ENCODE data around the gene GBGT1.

GBGT1 gene

DNA sequence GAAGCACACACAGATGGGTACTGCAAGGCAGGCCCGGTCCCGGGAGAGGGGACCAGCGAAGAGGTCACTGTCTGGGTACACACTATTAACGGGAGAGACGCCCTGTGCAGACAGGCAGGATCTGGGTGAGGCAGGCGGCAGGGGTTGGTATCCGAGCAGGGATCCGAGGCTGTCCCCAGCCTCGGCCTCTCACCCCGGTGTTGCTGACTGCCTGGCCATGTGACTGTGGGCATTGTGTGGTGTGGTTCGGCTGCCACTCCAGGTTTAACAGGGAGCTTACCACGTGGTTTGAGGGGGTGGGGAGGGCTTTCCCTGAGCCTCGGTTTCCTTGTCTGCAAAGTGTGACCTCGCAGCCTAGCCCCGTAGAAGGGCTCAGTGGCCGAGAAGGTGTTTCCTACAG is 31.5 kb downstream of the GBGT1 start:
- DNase-seq, result no peak
- in situ Hi-C loops (cut with MboI; ENCODE audit: low pct_unique_long_range_greater_than_20kb, low sequenced_read_pairs), result no loop called here

GRCh38 chr9:133131506-133131905 is 32.2 kb downstream of the GBGT1 start:
- in situ Hi-C loops (cut with MboI; ENCODE audit: low pct_unique_long_range_greater_than_20kb, low sequenced_read_pairs), result no loop called here
- DNase-seq, result no peak

GRCh38 chr9:133130685-133131244 is 32.9 kb downstream of the GBGT1 start:
- in situ Hi-C loops (cut with MboI; ENCODE audit: low pct_unique_long_range_greater_than_20kb, low sequenced_read_pairs), result no loop called here
- no peak for DNase-seq

GRCh38 chr9:133129001-133129795 is 34.5 kb downstream of the GBGT1 start:
- in situ Hi-C loops (cut with MboI; ENCODE audit: low pct_unique_long_range_greater_than_20kb, low sequenced_read_pairs), result no loop called here
- no peak for DNase-seq

GRCh38 chr9:133128152-133128551 is 35.6 kb downstream of the GBGT1 start:
- in situ Hi-C loops (cut with MboI; ENCODE audit: low pct_unique_long_range_greater_than_20kb, low sequenced_read_pairs), result no loop called here
- DNase-seq, result no peak

DNA sequence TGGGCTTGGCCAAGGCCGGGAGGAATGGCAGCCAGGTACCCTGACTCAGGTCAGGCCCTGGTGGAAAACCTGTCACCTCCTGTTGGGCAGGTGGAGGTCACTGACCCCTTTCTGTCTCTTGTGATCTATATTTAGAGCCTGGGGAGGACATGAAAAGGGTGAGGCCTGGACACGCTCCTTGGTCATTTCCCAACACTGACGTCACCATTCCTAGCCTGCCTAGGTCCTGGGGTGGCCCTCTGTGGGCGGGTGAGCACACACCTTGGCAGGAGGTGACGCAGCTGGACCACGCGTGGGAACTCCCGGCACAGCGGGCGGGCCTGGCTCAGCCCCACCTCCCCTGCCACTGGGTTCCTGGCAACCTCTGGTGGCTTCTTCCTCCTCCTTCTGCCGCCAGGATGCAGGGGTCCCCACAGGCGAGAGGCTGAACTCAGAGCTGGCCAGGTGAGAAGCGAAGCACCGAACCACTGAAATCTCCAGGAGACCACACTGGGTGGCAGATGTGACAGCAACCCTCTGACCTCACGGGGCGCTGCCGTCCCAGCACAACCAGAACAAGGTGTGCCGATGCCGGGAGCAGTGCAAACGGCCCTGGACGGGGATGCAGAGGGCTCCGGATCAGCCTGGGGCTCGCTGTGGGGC is 36.3 kb downstream of the GBGT1 start:
- no peak for DNase-seq
- in situ Hi-C loops (cut with MboI; ENCODE audit: low pct_unique_long_range_greater_than_20kb, low sequenced_read_pairs), result no loop called here

- in situ Hi-C loops (cut with MboI; ENCODE audit: low pct_unique_long_range_greater_than_20kb, low sequenced_read_pairs), result no loop called here
Observed at GRCh38 chr9:133126697-133127339, 36.9 kb downstream of the GBGT1 start.

DNA sequence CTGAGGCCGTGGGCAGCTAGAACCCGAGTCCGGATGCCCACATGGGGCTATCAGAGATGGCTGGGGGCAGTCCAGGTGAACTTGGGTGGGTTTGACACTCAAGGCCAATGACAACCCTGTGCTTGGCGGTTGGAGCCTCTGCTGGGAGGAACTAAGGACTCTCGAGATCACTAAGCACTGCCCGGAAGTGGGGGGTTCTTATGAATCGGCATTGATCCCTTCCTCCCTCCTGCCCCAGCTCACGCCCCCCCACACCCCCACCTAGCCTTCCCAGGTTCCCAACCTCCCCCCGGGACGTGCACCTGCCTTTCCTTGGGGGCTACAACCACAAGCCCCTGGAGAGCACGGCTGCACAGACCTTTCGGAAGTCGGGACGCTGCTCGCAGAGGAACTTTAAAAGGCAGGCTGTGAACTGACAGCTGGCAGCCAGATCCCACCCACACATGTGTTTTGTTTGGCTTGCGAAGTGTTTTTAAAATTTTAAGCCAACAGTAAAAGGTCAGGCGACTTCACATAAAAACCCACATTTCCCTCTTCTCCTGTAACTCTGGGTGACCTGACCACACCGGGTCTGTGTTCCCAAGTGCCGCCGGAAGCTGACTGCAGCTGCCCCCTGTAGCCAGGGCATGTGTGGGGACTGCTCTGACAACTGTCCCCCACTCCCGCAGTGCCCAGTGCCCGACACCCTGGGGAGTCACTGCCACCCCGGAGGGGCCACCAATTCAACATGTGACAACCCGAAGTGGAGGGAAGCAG is 37.6 kb downstream of the GBGT1 start:
- DNase-seq, result peak; percentile 37
- in situ Hi-C loops (cut with MboI; ENCODE audit: low pct_unique_long_range_greater_than_20kb, low sequenced_read_pairs), result no loop called here

More at GRCh38 chr9:133126697-133127339, 36.9 kb downstream of the GBGT1 start:
- DNase-seq, result no peak

DNA sequence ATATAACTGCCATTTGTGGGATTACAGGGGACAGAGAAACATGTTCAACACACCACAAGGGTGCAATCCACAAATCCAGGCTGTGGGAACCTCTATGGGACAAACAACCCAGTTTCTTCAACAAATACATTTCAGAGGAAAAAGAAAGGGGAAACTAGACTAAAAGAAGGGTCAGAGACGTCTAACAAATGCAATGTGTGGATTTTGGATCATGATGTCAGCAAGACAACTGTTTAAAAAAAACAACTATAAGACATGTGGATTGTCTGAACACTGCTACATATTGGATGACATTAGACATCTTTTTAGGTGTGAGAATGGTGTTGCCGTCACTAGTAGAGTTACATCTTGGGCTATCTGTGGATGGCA is 38.8 kb downstream of the GBGT1 start:
- DNase-seq, result no peak
- in situ Hi-C loops (cut with MboI; ENCODE audit: low pct_unique_long_range_greater_than_20kb, low sequenced_read_pairs), result no loop called here

GRCh38 chr9:133124123-133124906 is 39.4 kb downstream of the GBGT1 start:
- in situ Hi-C loops (cut with MboI; ENCODE audit: low pct_unique_long_range_greater_than_20kb, low sequenced_read_pairs), result no loop called here
- DNase-seq, result no peak

DNA sequence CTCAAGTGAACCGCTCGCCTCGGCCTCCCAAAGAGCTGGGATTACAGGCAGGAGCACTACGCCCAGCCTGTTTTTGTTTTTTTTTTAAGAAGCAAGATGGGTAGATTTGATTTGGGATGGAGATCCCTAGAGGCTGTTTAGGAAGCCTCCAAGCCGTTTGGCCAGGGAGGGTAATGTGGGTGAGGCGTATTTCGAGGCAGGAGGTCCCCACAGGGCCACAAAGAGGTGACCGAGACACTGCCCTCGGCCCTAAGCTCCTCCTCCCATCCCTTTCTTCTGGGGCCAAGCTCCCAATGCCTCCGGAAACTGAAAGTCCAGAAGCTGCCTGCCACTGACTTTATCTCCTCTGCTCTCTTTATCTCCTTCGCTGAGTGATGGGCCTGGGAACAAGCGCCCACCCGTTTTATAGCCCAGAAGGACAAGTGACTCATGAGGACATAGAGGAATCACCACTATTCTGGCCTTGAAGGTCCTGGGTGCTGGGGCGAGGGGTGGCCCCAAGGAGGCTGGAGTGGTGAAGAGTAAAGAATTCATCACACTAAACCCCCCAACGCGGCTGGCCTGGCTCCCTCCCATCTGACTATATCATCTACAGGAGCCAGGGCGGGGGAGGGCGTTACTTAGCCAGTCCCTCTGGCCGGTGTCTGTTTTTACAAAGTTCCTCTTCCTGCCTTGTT is 40.6 kb downstream of the GBGT1 start:
- no peak for DNase-seq
- in situ Hi-C loops (cut with MboI; ENCODE audit: low pct_unique_long_range_greater_than_20kb, low sequenced_read_pairs), result no loop called here

DNA sequence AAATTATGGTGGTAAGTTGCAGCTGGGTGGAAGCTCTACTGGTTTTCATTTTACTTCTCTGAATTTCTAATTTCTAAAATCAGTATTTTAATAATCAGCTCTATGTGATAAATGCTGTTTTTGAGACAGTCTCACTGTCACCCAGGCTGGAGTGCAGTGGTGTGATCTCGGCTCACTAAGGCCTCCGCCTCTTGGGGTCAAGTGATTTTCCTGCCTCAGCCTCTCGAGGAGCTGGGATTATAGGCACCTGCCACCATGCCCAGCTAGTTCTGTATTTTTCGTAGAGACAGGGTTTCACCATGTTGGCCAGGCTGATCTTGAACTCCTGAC is 41.1 kb downstream of the GBGT1 start:
- no peak for DNase-seq
- in situ Hi-C loops (cut with MboI; ENCODE audit: low pct_unique_long_range_greater_than_20kb, low sequenced_read_pairs), result no loop called here

- DNase-seq, result no peak
- in situ Hi-C loops (cut with MboI; ENCODE audit: low pct_unique_long_range_greater_than_20kb, low sequenced_read_pairs), result no loop called here
Observed at GRCh38 chr9:133121915-133122550, 41.7 kb downstream of the GBGT1 start.

DNA sequence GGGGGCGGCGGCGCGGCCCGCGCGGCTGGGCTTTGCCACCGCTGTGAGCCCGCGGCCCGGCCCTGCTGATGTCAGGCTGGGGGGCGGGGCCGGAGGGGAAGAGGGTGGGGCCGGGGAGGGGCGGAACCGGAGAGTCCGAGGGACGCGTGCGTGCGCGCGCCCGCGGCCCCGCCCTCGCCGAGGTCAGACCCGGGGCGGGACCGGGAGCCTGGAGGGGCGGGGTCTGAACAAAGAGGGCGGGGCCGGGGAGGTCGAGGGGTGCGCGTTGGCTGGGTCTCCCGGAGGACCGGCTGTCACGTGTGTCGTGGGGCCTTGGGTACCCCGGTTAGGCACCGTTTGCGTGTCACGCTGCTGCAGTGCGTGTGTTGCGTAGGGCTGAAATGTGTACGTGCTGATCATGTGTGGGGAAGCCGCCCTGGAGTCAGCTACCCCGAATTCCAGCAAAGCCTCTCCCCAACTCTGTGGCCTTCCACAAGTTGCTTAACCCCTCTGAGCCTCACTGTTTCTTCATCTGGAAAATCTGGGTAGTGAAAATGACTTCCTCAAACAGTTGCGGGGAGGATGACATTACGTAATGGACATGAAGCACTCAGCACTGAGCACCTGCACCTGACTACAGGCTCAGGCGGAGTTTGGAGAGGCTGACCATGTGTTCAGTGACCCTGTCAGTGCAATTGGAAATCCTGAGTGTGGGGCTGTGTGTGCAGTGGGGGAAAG is 42.4 kb downstream of the GBGT1 start, which contains the start of gene RALGDS:
RALGDS (minus strand) TSS at position 43 of the 717 bp plus-strand sequence. CDS start 86 bp downstream, outside the sequence.
- in situ Hi-C loops (cut with MboI; ENCODE audit: low pct_unique_long_range_greater_than_20kb, low sequenced_read_pairs), result no loop called here
- peak; percentile 88 for DNase-seq

- in situ Hi-C loops (cut with MboI; ENCODE audit: low pct_unique_long_range_greater_than_20kb, low sequenced_read_pairs), result no loop called here
- DNase-seq, result no peak
Observed at GRCh38 chr9:133120501-133121197, 43.1 kb downstream of the GBGT1 start.

- no peak for DNase-seq
- in situ Hi-C loops (cut with MboI; ENCODE audit: low pct_unique_long_range_greater_than_20kb, low sequenced_read_pairs), result no loop called here
Observed at GRCh38 chr9:133119846-133120500, 43.7 kb downstream of the GBGT1 start.

Measured in KBM-7 (cell line).